ENCODE results near the gene TAS1R2.
"Not testable (repeated sequence)": the region's sequence is repeated elsewhere in the genome, so short reads cannot be mapped to it uniquely, and the experiment has no call there.

TAS1R2 gene

DNA sequence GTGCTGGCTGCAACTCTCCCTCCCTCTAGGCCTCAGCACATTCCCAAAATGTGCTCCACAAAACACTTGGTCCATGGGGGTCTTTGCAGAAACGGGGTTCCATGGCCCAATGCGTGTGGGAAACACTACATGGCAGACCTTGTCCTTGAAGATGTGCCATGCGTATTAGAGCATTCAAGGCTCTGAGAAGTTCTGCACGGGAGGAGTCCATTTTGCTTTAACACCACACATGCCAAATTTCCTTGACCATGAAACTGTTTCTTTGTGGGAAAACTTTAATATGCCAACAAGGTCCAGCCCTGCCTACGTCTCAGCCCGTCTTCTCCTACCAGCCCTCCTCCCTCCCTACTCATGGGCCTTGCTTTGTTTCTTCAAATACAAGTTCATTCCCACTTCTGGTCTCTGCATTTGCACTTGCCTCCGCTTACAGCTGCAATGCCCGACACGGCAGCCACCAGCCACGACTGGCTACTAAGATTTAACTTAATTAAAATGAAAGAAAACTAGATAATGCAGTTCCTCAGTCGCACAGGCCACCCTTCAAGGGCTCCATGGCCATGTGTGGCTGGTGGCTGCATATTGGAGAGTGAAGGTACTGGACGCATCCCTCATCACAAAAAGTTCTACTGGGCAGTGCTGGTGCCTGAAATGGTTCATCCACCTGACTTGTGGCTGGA is 19.2 kb upstream of the TAS1R2 start:
- Mint-ChIP-seq H3K27me3 (no peaks in the 10 kb centered on the region), H3K9me3 (no peaks in the 10 kb centered on the region), H3K36me3 (peaks cover 14% of the 10 kb centered on the region), H3K27ac (no peak overlapping the region), H3K4me3 (no peak overlapping the region), H3K4me1 (peaks cover 5% of the 10 kb centered on the region)
- ATAC-seq = no peak

DNA sequence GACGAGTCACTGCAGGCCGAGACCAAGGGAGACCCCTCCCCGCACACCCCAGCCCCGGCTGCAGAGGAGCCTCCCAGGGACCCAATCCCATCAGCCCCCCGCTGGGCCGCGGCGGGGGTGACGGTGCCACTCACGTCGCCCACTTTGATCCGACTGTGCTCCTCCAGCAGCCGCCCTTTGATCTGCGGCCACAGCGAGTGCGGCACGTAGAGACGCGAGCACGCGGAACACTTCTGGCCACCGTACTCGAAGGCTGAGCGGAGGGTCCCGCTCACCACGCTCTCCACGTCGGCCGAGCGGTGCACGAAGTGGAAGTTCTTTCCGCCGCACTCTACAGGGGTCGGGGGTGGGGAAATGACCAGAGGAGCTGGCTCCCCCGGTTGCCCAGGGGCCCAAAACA is 17.8 kb upstream of the TAS1R2 start:
- Mint-ChIP-seq H3K36me3 (peaks cover 11% of the 10 kb centered on the region), H3K27ac (no peak overlapping the region), H3K9me3 (no peaks in the 10 kb centered on the region), H3K27me3 (no peaks in the 10 kb centered on the region), H3K4me1 (peaks cover 5% of the 10 kb centered on the region), H3K4me3 (no peak overlapping the region)
- ATAC-seq = no peak

- H3K27ac Mint-ChIP-seq = no peak overlapping the region
- ATAC-seq = no peak
- H3K36me3 Mint-ChIP-seq = peaks cover 12% of the 10 kb centered on the region
- no peaks in the 10 kb centered on the region for H3K27me3 Mint-ChIP-seq
- H3K9me3 Mint-ChIP-seq = no peaks in the 10 kb centered on the region
- no peak overlapping the region for H3K4me3 Mint-ChIP-seq
- H3K4me1 Mint-ChIP-seq = peaks cover 5% of the 10 kb centered on the region
These were observed 16.8 kb upstream of the TAS1R2 start for GRCh38 chr1:18876210-18876609.

- no peak for ATAC-seq
- Mint-ChIP-seq H3K27me3 (no peaks in the 10 kb centered on the region), H3K4me3 (no peak overlapping the region)
These were observed 16.3 kb upstream of the TAS1R2 start for GRCh38 chr1:18875796-18876128.

DNA sequence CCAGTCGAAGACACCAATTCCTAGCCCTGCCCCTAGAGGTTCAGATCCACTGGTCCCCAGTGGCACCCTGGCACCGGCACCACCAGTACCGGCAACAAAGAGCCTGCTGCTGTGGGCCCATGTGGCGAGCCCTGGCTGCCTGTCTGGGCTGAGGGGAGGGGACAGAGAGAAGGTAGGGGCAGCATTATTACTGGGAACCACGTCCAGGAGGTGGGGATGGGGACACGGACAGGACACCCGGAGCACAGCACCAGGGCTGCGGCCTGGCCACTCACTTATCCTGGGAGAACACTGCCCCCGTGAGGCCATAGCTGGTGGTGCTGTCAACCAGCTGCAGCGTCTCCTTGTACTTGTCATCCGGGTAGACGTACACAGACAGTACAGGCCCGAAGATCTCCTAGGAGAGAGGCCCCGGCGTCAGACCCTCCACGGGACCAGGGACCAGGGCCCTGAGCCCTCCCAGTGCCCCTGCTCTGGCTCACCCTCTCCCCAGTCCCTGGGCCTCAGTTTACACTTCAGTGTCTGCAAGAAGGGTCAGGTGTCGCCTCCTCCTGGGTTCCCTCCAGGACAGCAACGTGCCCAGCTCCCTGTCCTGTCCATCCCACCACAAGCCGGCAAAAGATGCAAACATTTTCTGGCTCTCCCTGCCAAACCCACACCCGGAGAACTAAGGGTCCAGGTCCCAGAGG is 15.8 kb upstream of the TAS1R2 start:
- H3K36me3 Mint-ChIP-seq = peaks cover 8% of the 10 kb centered on the region
- peaks cover 5% of the 10 kb centered on the region for H3K4me1 Mint-ChIP-seq
- no peak overlapping the region for H3K27ac Mint-ChIP-seq
- ATAC-seq = peak; percentile 55
- no peaks in the 10 kb centered on the region for H3K9me3 Mint-ChIP-seq
- no peak overlapping the region for H3K4me3 Mint-ChIP-seq
- no peaks in the 10 kb centered on the region for H3K27me3 Mint-ChIP-seq

More at GRCh38 chr1:18875796-18876128, 16.3 kb upstream of the TAS1R2 start:
- H3K9me3 Mint-ChIP-seq = no peaks in the 10 kb centered on the region
- peaks cover 5% of the 10 kb centered on the region for H3K4me1 Mint-ChIP-seq
- H3K36me3 Mint-ChIP-seq = peaks cover 12% of the 10 kb centered on the region
- H3K27ac Mint-ChIP-seq = no peak overlapping the region

- H3K27ac Mint-ChIP-seq = no peak overlapping the region
- no peaks in the 10 kb centered on the region for H3K9me3 Mint-ChIP-seq
- H3K4me3 Mint-ChIP-seq = no peak overlapping the region
- peaks cover under 1% of the 10 kb centered on the region for H3K27me3 Mint-ChIP-seq
- H3K36me3 Mint-ChIP-seq = peaks cover 7% of the 10 kb centered on the region
- H3K4me1 Mint-ChIP-seq = peaks cover 11% of the 10 kb centered on the region
- ATAC-seq = no peak
These were observed 15.1 kb upstream of the TAS1R2 start for GRCh38 chr1:18874600-18874999.

DNA sequence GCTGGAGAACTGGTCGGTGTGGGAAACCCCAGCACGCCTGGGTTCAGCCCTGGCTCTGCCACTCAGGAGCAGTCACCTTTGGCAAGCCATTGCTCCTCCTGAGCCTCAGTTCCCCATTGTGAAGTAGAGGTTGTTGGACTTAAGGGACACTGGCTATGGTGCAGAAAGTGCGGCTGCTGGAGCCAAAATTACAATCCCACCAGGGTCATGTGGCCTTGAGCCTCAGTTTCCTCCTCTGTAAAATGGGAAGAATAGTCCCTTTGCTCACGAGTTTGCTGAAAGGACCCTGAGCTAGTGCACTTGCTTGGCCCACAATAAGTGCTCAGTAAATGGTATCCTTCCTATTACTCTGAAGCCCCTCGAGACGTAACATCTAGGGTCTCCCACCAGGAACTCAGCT is 14.6 kb upstream of the TAS1R2 start:
- peaks cover 7% of the 10 kb centered on the region for H3K36me3 Mint-ChIP-seq
- H3K9me3 Mint-ChIP-seq = no peaks in the 10 kb centered on the region
- H3K4me3 Mint-ChIP-seq = no peak overlapping the region
- H3K27ac Mint-ChIP-seq = no peak overlapping the region
- peaks cover 6% of the 10 kb centered on the region for H3K27me3 Mint-ChIP-seq
- no peak for ATAC-seq
- peaks cover 17% of the 10 kb centered on the region for H3K4me1 Mint-ChIP-seq

- Mint-ChIP-seq H3K9me3 (no peaks in the 10 kb centered on the region), H3K27ac (no peak overlapping the region)
- ATAC-seq = no peak
These were observed 12.7 kb upstream of the TAS1R2 start for GRCh38 chr1:18872071-18872611.

GRCh38 chr1:18871401-18872070 is 12.1 kb upstream of the TAS1R2 start:
- H3K27ac Mint-ChIP-seq = no peak overlapping the region
- H3K36me3 Mint-ChIP-seq = peaks cover 7% of the 10 kb centered on the region
- peaks cover 19% of the 10 kb centered on the region for H3K4me1 Mint-ChIP-seq
- no peak overlapping the region for H3K4me3 Mint-ChIP-seq
- no peak for ATAC-seq
- H3K27me3 Mint-ChIP-seq = peaks cover 28% of the 10 kb centered on the region
- no peaks in the 10 kb centered on the region for H3K9me3 Mint-ChIP-seq

More at GRCh38 chr1:18872071-18872611, 12.7 kb upstream of the TAS1R2 start:
- Mint-ChIP-seq H3K36me3 (peaks cover 7% of the 10 kb centered on the region), H3K27me3 (peaks cover 22% of the 10 kb centered on the region), H3K4me1 (peaks cover 19% of the 10 kb centered on the region), H3K4me3 (no peak overlapping the region)

DNA sequence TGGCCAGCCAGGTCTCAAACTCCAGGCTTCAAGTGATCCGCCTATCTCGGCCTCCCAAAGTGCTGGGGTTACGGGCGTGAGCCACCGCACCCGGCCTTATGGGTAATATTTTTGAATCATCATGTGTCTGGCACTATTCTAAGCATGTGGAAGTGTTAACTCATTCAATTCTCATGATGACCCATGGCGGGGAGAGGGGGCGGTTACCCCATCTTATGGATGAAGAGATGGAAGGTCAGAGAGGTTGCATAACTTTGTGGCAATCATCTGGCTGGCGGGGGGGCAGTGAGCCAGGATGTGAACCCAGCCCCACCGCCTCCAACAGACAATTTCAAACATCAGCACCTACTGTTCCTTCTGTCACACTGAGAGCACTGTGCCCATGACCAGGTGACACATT is 11.5 kb upstream of the TAS1R2 start:
- peaks cover 7% of the 10 kb centered on the region for H3K36me3 Mint-ChIP-seq
- H3K27ac Mint-ChIP-seq = no peak overlapping the region
- no peak overlapping the region for H3K4me3 Mint-ChIP-seq
- peaks cover 34% of the 10 kb centered on the region for H3K27me3 Mint-ChIP-seq
- peaks cover 19% of the 10 kb centered on the region for H3K4me1 Mint-ChIP-seq
- no peak for ATAC-seq
- no peaks in the 10 kb centered on the region for H3K9me3 Mint-ChIP-seq

GRCh38 chr1:18870595-18870865 is 11.1 kb upstream of the TAS1R2 start:
- H3K36me3 Mint-ChIP-seq, ATAC-seq, H3K9me3 Mint-ChIP-seq, H3K27ac Mint-ChIP-seq, H3K4me3 Mint-ChIP-seq: not testable (repeated sequence)
- H3K27me3 Mint-ChIP-seq = peaks cover 38% of the 10 kb centered on the region
- H3K4me1 Mint-ChIP-seq = peaks cover 17% of the 10 kb centered on the region

- peaks cover 14% of the 10 kb centered on the region for H3K4me1 Mint-ChIP-seq
- ATAC-seq = peak; percentile 4
- H3K9me3 Mint-ChIP-seq = no peaks in the 10 kb centered on the region
- no peak overlapping the region for H3K27ac Mint-ChIP-seq
- H3K27me3 Mint-ChIP-seq = peaks cover 44% of the 10 kb centered on the region
- peaks cover 7% of the 10 kb centered on the region for H3K36me3 Mint-ChIP-seq
- no peak overlapping the region for H3K4me3 Mint-ChIP-seq
These were observed 10.6 kb upstream of the TAS1R2 start for GRCh38 chr1:18869847-18870594.

DNA sequence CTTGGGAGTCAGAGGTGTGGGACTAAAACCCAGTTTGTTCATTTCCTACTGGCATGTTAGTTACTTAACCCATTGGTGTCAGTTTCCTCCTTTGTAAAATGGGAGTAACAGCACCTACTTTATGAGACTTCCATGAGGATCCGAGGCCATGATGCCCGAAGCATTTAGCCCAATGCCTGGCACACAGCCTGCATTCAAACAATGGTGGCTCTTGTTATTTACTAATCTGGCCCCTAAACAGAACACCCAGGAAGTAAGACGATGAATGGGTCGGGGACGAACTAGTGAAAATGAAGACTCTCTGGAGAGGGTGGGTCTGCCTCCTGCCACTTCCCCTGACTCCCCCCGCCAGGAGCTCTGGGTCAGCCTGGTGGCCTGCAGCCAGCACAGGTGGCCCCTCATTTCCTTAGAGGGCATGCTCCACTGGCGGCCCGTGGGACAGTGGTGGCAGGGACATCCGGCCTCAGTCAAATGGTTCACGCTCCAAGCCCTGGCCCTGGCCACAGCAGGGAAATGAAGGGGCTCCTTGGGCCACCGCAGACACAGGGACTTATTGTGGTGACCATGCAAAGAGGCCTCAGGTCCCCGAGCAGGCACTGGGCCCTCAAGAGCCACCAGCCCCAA is 9.5 kb upstream of the TAS1R2 start:
- no peak for ATAC-seq
- no peaks in the 10 kb centered on the region for H3K9me3 Mint-ChIP-seq
- H3K36me3 Mint-ChIP-seq = peaks cover 7% of the 10 kb centered on the region
- peaks cover 14% of the 10 kb centered on the region for H3K4me1 Mint-ChIP-seq
- H3K27me3 Mint-ChIP-seq = peaks cover 52% of the 10 kb centered on the region
- no peak overlapping the region for H3K4me3 Mint-ChIP-seq
- H3K27ac Mint-ChIP-seq = peak overlapping the region; percentile 46

- no peak for ATAC-seq
- H3K4me3 Mint-ChIP-seq = no peak overlapping the region
- peaks cover 52% of the 10 kb centered on the region for H3K27me3 Mint-ChIP-seq
These were observed 8.9 kb upstream of the TAS1R2 start for GRCh38 chr1:18868354-18868753.

DNA sequence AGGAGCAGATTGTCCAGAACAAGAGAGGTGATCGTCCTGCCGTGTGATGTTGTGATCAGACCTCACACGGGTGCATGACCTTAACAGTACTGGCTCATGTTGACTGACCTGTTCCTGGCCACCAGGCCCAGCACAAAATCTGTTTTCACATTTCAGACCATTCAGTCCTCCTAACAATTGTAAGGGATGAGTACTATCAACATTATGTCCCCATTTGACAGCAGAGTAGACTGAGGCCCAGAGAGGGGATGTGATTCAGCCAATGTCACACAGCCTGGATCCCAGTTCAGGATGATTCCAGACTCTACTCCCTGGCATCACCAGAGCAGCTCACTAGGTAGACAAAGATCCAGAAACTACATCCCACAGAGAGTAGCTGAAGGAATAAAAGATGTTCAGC is 7.4 kb upstream of the TAS1R2 start:
- Mint-ChIP-seq H3K27me3 (peaks cover 58% of the 10 kb centered on the region), H3K4me3 (no peak overlapping the region), H3K27ac (no peak overlapping the region), H3K9me3 (no peaks in the 10 kb centered on the region), H3K36me3 (no peaks in the 10 kb centered on the region), H3K4me1 (peaks cover 14% of the 10 kb centered on the region)
- no peak for ATAC-seq

More at GRCh38 chr1:18868354-18868753, 8.9 kb upstream of the TAS1R2 start:
- peaks cover 14% of the 10 kb centered on the region for H3K4me1 Mint-ChIP-seq
- H3K36me3 Mint-ChIP-seq = peaks cover 7% of the 10 kb centered on the region
- no peak overlapping the region for H3K27ac Mint-ChIP-seq
- no peaks in the 10 kb centered on the region for H3K9me3 Mint-ChIP-seq
